ENCODE measurements around the gene OSBPL7.

GRCh38 chr17:47830396-47831002 lies 8.9 kb upstream of the OSBPL7 start:
- no peak for TF ChIP-seq CTCF (IDR thresholded peaks at IDR 0.05 in 4 of 5, conservative IDR thresholded peaks at IDR 0.05 in 1 of 5)
- no peak for TF ChIP-seq POLR2A (IDR thresholded peaks at IDR 0.05)
